Dedifferentiated amniotic fluid mesenchymal stem cell (primary cell): ENCODE measurements around the gene TRIP10.
"Not testable (repeated sequence)": the region's sequence is repeated elsewhere in the genome, so short reads cannot be mapped to it uniquely, and the experiment has no call there.

Experiments used
- DNase-seq: peaks from one replicate; pipeline ENCODE4 v3.0.0-alpha.2; 2016; ENCODE audit errors: extremely low spot score

The TRIP10 gene

DNA sequence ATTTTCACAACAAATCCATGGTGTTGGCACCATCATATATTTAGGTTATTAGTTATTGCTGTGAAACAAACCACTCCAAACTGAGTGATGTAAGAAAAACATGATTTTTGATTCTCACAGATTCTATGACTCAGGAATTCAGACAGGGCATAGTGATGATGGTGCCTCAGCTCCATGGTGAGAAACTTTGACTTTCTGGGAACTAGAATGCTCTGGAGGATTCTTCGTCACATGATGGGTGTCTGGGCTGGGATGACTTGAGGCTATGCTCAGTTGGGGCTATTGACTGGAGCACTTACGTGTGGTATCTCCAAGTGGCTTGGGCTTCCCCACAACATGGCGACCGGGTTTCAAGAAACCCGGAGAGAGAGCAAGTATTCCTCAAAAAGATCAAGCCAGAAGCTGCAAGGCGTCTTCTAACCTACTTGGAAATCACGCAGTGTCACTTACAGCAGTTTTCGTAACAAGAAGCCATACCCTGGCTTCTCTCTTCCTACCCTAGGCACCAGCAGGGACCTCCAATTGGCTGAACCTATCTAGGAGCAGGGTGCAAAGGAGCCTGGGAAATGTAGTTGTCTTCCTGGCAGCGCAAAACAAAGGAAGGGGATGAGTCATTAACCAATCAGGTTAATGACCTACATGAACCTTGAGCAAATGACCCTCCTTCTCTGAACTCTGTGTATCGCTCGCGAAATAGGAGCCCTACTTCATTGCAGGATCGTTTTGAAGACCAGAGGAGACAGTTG is 55.4 kb downstream of the TRIP10 start:
- no peak for DNase-seq

DNA sequence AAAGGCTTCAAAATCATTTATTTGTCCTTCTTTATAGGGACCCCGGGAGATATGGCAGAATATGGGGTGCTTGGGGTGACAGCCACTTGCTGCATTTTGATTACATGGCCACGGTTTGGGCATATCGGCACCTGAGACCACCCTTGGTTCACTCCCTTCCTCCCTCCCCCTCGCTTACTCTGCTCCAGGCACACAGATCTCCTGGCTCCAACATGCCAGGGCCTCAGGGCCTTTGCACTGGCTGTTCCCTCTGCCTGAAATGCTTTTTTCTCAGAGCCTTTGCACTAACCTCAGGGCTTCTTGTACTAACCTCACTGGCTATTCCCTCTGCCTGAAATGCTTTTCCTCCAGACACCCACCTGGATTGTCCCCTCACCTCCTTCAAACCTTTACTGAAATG is 56.8 kb downstream of the TRIP10 start:
- DNase-seq, result no peak

DNA sequence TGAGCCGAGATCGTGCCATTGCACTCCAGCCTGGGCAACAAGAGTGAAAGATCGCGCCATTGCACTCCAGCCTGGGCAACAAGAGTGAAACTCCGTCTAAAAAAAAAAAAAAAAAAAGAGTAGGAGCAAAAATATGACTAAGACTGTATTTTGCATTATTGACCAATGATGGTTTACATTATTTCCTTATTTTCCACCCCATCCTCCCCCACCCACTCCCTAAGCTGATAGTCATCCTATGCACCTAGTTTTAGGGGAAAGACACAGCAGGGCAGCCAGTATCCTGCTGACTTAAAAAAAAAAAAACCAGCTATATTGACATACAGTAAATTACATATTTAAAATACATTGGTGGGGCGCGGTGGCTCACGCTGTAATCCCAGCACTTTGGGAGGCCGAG is 58.2 kb downstream of the TRIP10 start:
- DNase-seq, result no peak

DNA sequence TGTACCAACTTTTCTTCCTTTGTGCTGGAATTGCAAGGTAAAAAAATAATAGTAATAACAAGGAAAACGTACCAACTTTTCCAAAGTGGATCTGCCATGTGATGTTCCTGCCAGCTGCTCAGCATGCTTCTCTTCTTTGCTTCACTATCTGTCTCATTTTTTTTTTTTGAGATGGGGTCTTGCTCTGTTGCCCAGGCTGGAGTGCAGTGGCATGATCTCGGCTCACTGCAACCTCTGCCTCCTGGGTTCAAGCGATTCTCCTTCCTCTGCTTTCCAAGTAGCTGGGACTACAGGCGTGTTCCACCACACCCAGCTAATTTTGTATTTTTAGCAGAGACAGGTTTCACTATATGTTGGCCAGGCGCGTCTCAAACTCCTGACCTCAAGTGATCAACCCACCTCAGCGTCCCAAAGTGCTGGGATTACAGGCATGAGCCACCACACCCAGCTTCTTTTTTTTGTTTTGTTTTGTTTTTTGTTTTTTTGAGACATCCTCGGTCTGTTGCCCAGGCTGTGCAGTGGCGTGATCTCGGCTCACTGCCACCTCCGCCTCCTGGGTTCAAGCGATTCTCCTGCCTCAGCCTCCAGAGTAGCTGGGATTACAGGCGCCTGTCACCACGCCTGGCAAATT is 60.8 kb downstream of the TRIP10 start:
- DNase-seq, result not testable (repeated sequence)

DNA sequence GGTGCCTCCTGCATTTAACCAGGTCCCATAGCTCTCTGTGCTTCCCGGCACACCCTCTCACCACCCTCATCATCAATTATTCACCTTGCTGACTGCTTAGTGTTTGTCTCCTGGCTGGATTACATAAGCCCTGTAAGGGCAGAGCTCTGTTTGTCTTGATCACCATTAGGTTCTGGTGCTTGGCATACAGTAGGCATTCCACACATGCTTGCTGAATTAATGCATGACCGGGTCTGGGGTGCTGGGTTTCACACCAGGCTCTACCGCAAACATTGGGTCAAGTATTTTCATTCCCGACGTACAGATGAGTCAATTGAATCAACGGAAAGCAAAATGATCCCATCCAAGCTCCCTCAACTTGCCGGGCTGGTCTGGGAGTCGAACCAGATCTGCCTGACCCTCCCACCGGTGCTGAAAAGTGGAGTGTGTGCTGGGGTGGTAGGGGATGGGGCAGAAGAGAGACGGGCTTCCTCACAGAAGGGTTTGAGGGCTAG is 61.6 kb downstream of the TRIP10 start:
- no peak for DNase-seq
